K562 (cell line): Measurements from ENCODE around the gene GHRH. TPM values are rescaled to one million over a fixed set of nuclear protein-coding genes. Genes with fewer than 3 reads are reported as not detected.
A peak's percentile ranks its signal among the peaks of the same experiment; 100 is the strongest.

ENCODE experiments used
- ATAC-seq: fragments of 200-7000 bp; cut with Tn5 transposase; 3 replicates; pipeline ENCODE4 v1.9.1; 2020; ENCODE audit warnings: moderate library complexity
- BruUV-seq: library from RNA; stranded (reverse); fragments of 400-500 nt; replicated peaks from 2 replicates; lab custom pipeline; 2021; lab: Mats Ljungman, UMichigan
- CTCF ChIA-PET: fragments of 300-600 bp; formaldehyde crosslinking; extraction: SDS; loops from one replicate; lab custom pipeline; 2021; ENCODE audit warnings: low intra/inter-chr PET ratio; lab: Yijun Ruan, JAX
- POLR2A ChIA-PET: fragments of 300-600, 350-650 bp; sonication (Branson Sonifier 250); formaldehyde crosslinking; extraction: SDS; loops from one replicate; lab custom pipeline; 2021; ENCODE audit warnings: antibody characterized with exemption, inconsistent platforms; lab: Yijun Ruan, JAX
- DNase-seq, 4 experiments: peaks; one replicate each; pipeline versions ENCODE4 v3.0.0 to v3.0.0-alpha.2; 2011 to 2018; ENCODE audit warnings: low spot score in 3 of 4, mixed read lengths in 3 of 4; ENCODE audit errors: extremely low read depth in 1 of 4
- FAIRE-seq: peaks from 2 replicates; lab custom pipeline; 2011; peaks lifted over from hg19 to GRCh38; lab: Jason Lieb, UNC
- H2AFZ ChIP-seq: 2 replicates; pipeline ENCODE4 v1.6.0; 2011; ENCODE audit warnings: low read depth, low read length, control low read depth, inconsistent platforms
- H3K27ac ChIP-seq: fragments of 200-600 bp; 3 replicates; pipeline ENCODE4 v1.8.0; 2011; ENCODE audit warnings: low read depth, mild to moderate bottlenecking, control low read depth, inconsistent platforms, low read length, moderate library complexity, mixed read lengths; ENCODE audit errors: extremely low read depth
- H3K27me3 ChIP-seq, 2 experiments: fragments of 300-600 bp in 1 of 2; 2 replicates in 1 of 2; 3 replicates in 1 of 2; pipeline versions ENCODE4 v1.6.0 to v1.8.0; 2011; ENCODE audit warnings: inconsistent platforms in 2 of 2, low read length in 2 of 2, mild to moderate bottlenecking in 1 of 2, mixed read lengths in 1 of 2, moderate library complexity in 1 of 2; ENCODE audit not compliant: control insufficient read depth in 2 of 2, insufficient read depth in 2 of 2
- H3K36me3 ChIP-seq: fragments of 300-600 bp; 3 replicates; pipeline ENCODE4 v1.8.0; 2011; ENCODE audit warnings: mild to moderate bottlenecking, low read length, inconsistent platforms; ENCODE audit not compliant: control insufficient read depth, insufficient read depth
- H3K4me1 ChIP-seq, 2 experiments: fragments of 200-600 bp in 1 of 2; replicated peaks in 1 of 2; 2 replicates in 1 of 2; 3 replicates in 1 of 2; pipeline versions ENCODE4 v1.5.1 to v1.8.0; 2011; ENCODE audit warnings: inconsistent platforms in 2 of 2, low read length in 2 of 2, mild to moderate bottlenecking in 1 of 2, mixed read lengths in 1 of 2, moderate library complexity in 1 of 2; ENCODE audit not compliant: control insufficient read depth in 2 of 2, insufficient read depth in 2 of 2
- H3K4me2 ChIP-seq: 2 replicates; pipeline ENCODE4 v1.6.1; 2011; ENCODE audit warnings: low read length, control low read depth, inconsistent platforms, mixed read lengths; ENCODE audit not compliant: insufficient read depth
- H3K4me3 ChIP-seq: fragments of 200-600 bp; sonication (generic), shearing (Covaris generic); 2 replicates; pipeline ENCODE4 v1.5.1; 2016; ENCODE audit warnings: control low read depth, inconsistent platforms
- H3K79me2 ChIP-seq: fragments of 200-600 bp; 3 replicates; pipeline ENCODE4 v1.8.0; 2011; ENCODE audit warnings: low read length, inconsistent platforms; ENCODE audit not compliant: control insufficient read depth, insufficient read depth
- H3K9ac ChIP-seq, 2 experiments: 2 replicates each; pipeline versions ENCODE4 v1.6.0 to v1.6.1; 2011; ENCODE audit warnings: low read depth in 2 of 2, low read length in 2 of 2, control low read depth in 1 of 2, inconsistent platforms in 1 of 2, mild to moderate bottlenecking in 1 of 2, mixed read lengths in 1 of 2; ENCODE audit not compliant: insufficient read depth in 1 of 2
- H3K9me1 ChIP-seq: one replicate; pipeline ENCODE4 v1.6.0; 2011; ENCODE audit warnings: inconsistent platforms, mild to moderate bottlenecking, low read length, moderate library complexity; ENCODE audit not compliant: control insufficient read depth, insufficient read depth
- H3K9me3 ChIP-seq: replicated peaks from 2 replicates; pipeline ENCODE4 v1.5.1; 2011; ENCODE audit warnings: low read depth, low read length, inconsistent platforms; ENCODE audit not compliant: control insufficient read depth, insufficient read depth
- H4K20me1 ChIP-seq: replicated peaks from 2 replicates; pipeline ENCODE4 v1.6.1; 2011; ENCODE audit warnings: low read length, inconsistent platforms, mixed read lengths; ENCODE audit not compliant: control insufficient read depth, insufficient read depth
- CAMTA2 ChIP-seq: fragments of 250-450 bp; sonication (Bioruptor Pico); conservative IDR thresholded peaks from 2 replicates; pipeline ENCODE4 v1.5.1; 2022
- DNMT1 ChIP-seq: fragments of 450-650 bp; IDR thresholded peaks from 2 replicates; pipeline ENCODE4 v1.6.1; 2016; ENCODE audit warnings: antibody characterized with exemption, mild to moderate bottlenecking
- ILF3 ChIP-seq: fragments of 450-650 bp; IDR thresholded peaks from 2 replicates; pipeline ENCODE4 v1.6.1; 2018; ENCODE audit warnings: antibody characterized with exemption, mild to moderate bottlenecking, moderate library complexity, borderline replicate concordance
- JUN ChIP-seq, 2 experiments: sonication (generic) in 1 of 2; formaldehyde crosslinking in 1 of 2; IDR thresholded peaks; 2 replicates each; pipeline versions ENCODE4 v1.6.1 to v1.8.0; 2012 to 2022; ENCODE audit warnings: borderline replicate concordance in 2 of 2, mild to moderate bottlenecking in 2 of 2, improper control_type of control experiment in 1 of 2, low read depth in 1 of 2, low read length in 1 of 2, missing genetic modification reagents in 1 of 2
- NR2F6 ChIP-seq: fragments of 450-650 bp; formaldehyde crosslinking; IDR thresholded peaks from 2 replicates; pipeline ENCODE4 v1.4.0; 2020; ENCODE audit warnings: mild to moderate bottlenecking
- RUNX1 ChIP-seq: sonication (generic); IDR thresholded peaks from 2 replicates; pipeline ENCODE4 v1.6.1; 2016; ENCODE audit warnings: antibody characterized with exemption, low read depth
- TEAD2 ChIP-seq: fragments of 450-650 bp; IDR thresholded peaks from 2 replicates; pipeline ENCODE4 v1.6.1; 2016; ENCODE audit warnings: missing genetic modification characterization, control low read depth, missing compliant biosample characterization
- WGBS: fragments of 100-300 bp; shearing (Covaris generic); methylation state at CpG from one replicate; pipeline ENCODE4 v1.1.6; 2016; ENCODE audit warnings: low coverage, mixed read lengths; ENCODE audit not compliant: insufficient coverage; ENCODE audit errors: missing lambda C conversion rate; 5-methylcytosine and 5-hydroxymethylcytosine counted together
- in situ Hi-C: fragments of 300-500 bp; cut with MboI; formaldehyde crosslinking; loops from 4 replicates; pipeline ENCODE4 v1.15.0; 2018; ENCODE audit warnings: inconsistent platforms, mixed read lengths
- intact Hi-C: fragments of 100-400 bp; cut with micrococcal nuclease; formaldehyde crosslinking; loops from 2 replicates; pipeline ENCODE4 v1.14.2; 2022
- polyA plus RNA-seq, 8 experiments: library from polyadenylated mRNA; depleted of rRNA in 4 of 8; stranded (reverse) in 5 of 8; unstranded in 3 of 8; fragments of >200 nt; fragmentation: Nextera tagmentation in 2 of 8; fragmentation: Illumina TruSeq in 1 of 8; extraction: Ambion mirVana in 2 of 8; extraction: Trizol in 1 of 8; gene quantifications; 2 replicates each; pipeline versions ENCODE4 v1.2.1 to v1.2.3, GENCODE V29; 2011 to 2014; ENCODE audit warnings: inconsistent platforms in 1 of 8, missing spikeins in 1 of 8
- total RNA-seq, 7 experiments: library from RNA; depleted of rRNA in 6 of 7; stranded (reverse); fragments of >200 nt in 6 of 7; fragmentation: Illumina TruSeq in 2 of 7; extraction: Trizol in 2 of 7; gene quantifications; 2 replicates each; pipeline versions ENCODE4 v1.2.1 to v1.2.3, GENCODE V29; 2011 to 2021; ENCODE audit warnings: low replicate concordance in 1 of 7
- TF ChIP-seq, protein P1 (sequence below): sonication (generic); formaldehyde crosslinking; IDR thresholded peaks from 2 replicates; pipeline ENCODE4 v1.8.1; 2023; ENCODE audit warnings: missing genetic modification reagents, mild to moderate bottlenecking, borderline replicate concordance
- TF ChIP-seq, protein P2 (sequence below): fragments of 250-450 bp; sonication (Bioruptor Pico); IDR thresholded peaks from 2 replicates; pipeline ENCODE4 v1.8.0; 2021; ENCODE audit warnings: mild to moderate bottlenecking, moderate library complexity

The GHRH gene
- total and polyA plus RNA-seq, 9 of the 15 experiments (the other 6 are each of a cell fraction or from before 2014, with no cell fraction given), result not detected

DNA sequence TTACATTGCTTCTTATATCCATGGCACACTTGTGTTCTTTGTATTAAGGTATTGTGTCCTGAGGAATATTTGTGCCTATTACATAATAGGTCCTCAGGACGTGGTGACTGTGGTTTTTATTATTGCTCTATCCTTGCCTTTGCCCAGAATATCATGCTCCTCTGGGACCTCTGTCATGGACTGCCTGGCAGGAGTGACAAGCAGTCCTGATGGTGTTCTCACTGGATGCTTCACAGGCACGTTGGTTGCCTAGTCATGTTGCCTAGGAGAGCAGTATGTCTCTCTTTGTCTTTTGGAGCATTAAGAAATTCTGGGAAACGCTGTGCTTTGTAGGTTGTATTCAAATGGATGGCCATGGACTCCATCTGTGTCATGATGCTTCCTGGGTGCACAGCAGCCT, 57.6 kb downstream of the GHRH start (continued):
- TF ChIP-seq, protein P1, sequence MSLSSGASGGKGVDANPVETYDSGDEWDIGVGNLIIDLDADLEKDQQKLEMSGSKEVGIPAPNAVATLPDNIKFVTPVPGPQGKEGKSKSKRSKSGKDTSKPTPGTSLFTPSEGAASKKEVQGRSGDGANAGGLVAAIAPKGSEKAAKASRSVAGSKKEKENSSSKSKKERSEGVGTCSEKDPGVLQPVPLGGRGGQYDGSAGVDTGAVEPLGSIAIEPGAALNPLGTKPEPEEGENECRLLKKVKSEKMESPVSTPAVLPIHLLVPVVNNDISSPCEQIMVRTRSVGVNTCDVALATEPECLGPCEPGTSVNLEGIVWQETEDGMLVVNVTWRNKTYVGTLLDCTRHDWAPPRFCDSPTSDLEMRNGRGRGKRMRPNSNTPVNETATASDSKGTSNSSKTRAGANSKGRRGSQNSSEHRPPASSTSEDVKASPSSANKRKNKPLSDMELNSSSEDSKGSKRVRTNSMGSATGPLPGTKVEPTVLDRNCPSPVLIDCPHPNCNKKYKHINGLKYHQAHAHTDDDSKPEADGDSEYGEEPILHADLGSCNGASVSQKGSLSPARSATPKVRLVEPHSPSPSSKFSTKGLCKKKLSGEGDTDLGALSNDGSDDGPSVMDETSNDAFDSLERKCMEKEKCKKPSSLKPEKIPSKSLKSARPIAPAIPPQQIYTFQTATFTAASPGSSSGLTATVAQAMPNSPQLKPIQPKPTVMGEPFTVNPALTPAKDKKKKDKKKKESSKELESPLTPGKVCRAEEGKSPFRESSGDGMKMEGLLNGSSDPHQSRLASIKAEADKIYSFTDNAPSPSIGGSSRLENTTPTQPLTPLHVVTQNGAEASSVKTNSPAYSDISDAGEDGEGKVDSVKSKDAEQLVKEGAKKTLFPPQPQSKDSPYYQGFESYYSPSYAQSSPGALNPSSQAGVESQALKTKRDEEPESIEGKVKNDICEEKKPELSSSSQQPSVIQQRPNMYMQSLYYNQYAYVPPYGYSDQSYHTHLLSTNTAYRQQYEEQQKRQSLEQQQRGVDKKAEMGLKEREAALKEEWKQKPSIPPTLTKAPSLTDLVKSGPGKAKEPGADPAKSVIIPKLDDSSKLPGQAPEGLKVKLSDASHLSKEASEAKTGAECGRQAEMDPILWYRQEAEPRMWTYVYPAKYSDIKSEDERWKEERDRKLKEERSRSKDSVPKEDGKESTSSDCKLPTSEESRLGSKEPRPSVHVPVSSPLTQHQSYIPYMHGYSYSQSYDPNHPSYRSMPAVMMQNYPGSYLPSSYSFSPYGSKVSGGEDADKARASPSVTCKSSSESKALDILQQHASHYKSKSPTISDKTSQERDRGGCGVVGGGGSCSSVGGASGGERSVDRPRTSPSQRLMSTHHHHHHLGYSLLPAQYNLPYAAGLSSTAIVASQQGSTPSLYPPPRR (CRISPR knock-in tag), result no peak
- no peak for TF ChIP-seq ILF3

DNA sequence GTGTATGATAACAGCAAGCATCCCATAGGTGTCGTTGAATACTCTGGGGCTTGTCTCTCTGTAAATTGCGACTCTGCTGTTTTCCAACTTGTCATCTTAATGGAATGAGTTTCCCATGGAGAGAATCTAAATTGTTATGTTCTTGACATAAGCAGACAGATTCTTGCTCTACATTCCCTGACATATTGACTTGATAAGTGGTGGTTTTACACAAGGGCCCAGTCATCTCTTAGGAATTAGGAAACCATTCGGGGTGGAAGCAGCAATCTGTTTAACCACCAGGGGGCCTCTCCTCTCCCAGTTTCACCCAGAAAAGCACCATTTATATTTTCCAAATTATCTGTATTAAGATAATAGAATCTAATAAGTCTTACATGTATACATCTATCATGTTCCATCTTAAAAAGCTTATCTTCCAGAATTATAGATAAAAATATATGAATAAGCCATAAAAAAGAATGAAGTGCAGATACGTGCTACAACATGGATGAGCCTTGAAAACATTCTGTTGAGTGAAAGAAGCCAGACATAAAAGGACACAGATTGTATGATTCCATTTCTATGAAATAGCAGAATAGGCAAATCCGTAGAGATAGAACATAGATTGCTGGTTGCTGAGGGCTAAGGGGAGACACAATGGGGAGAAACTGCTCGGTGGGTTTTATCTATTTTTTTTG, 59.2 kb downstream of the GHRH start:
- ATAC-seq (peak; percentile 82), FAIRE-seq (peak; percentile 35), DNase-seq (peak; percentile 48 to 59 (median 56))
- Histone ChIP-seq H3K4me2 (no peak overlapping the region), H3K4me3 (no peak overlapping the region), H3K36me3 (peaks cover 98% of the 10 kb centered on the region), H3K9ac (no peak overlapping the region), H3K27ac (no peak overlapping the region), H3K9me3 (no peaks in the 10 kb centered on the region), H2AFZ (no peak overlapping the region), H3K27me3 (no peaks in the 10 kb centered on the region), H3K79me2 (peaks cover 28% of the 10 kb centered on the region), H3K4me1 (no peaks in the 10 kb centered on the region), H4K20me1 (peaks cover 10% of the 10 kb centered on the region; the same call in 1 of the 2 replicates), H3K9me1 (no peaks in the 10 kb centered on the region)
- BruUV-seq, result no TSS peak
- 83% methylated on average over 6 of the region's 6 CpGs for WGBS
- intact Hi-C loops, result loop anchor here (1.0 kb wide), 1 partner anchor 332 kb away; no protein-coding TSS in a partner anchor
- in situ Hi-C loops, result no loop called here
- ChIA-PET POLR2A (no interaction called here), CTCF (interaction anchor here (0.5 to 1.9 kb wide), 2 partner anchors 332 to 791 kb away, joined by 3 to 14 read pairs; no protein-coding TSS in a partner anchor)
- TF ChIP-seq NR2F6 (CRISPR knock-in tag) (no peak), RUNX1 (no peak), TEAD2 (tag) (no peak), DNMT1 (no peak), CAMTA2 (CRISPR knock-in tag) (no peak), JUN (IDR thresholded peaks at IDR 0.05; ENCODE audit: borderline replicate concordance, low read depth, low read length) (no peak), JUN (CRISPR knock-in tag; IDR thresholded peaks at IDR 0.05; ENCODE audit: borderline replicate concordance) (no peak)
- TF ChIP-seq, protein P2, sequence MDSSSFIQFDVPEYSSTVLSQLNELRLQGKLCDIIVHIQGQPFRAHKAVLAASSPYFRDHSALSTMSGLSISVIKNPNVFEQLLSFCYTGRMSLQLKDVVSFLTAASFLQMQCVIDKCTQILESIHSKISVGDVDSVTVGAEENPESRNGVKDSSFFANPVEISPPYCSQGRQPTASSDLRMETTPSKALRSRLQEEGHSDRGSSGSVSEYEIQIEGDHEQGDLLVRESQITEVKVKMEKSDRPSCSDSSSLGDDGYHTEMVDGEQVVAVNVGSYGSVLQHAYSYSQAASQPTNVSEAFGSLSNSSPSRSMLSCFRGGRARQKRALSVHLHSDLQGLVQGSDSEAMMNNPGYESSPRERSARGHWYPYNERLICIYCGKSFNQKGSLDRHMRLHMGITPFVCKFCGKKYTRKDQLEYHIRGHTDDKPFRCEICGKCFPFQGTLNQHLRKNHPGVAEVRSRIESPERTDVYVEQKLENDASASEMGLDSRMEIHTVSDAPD (CRISPR knock-in tag), result no peak
